ENCODE results near the gene STXBP6. TPM values are rescaled to one million over a fixed set of nuclear protein-coding genes. Genes with fewer than 3 reads are reported as not detected.
"Not testable (repeated sequence)": the region's sequence is repeated elsewhere in the genome, so short reads cannot be mapped to it uniquely, and the experiment has no call there.

The STXBP6 gene
- total RNA-seq, 4 donors from 2014 or later, result 44.1 to 120 (median 67.4) TPM

DNA sequence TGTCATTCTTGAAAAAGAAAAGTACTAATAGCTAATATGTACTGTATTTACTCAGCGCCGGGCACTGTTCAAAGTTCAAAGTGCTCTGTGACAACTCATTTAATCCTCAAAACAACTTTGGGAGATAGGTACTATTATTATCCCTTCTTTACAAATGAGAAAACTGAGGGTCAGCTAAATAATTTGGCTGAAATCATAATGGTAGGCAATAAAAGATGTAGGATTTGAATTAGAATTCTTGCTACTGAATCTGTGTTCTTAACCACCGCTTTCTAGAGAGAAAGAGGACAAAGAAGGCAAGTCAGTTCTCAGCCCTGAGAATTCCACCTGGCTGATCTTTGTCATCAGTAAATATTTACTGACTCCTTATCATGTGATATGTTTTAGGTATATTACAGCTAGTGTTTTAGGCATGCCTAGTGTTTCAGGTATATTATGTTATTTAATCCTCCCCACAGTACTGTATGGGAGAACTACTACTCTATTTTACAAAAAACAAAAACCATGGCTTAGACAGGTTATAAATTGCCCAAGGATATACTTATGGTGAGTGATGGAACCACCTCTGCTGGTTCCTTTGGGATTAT is 210.2 kb downstream of the STXBP6 start:
- 99% methylated on average over 3 of the region's 3 CpGs for WGBS, 2 donors
- TF ChIP-seq, protein P1, sequence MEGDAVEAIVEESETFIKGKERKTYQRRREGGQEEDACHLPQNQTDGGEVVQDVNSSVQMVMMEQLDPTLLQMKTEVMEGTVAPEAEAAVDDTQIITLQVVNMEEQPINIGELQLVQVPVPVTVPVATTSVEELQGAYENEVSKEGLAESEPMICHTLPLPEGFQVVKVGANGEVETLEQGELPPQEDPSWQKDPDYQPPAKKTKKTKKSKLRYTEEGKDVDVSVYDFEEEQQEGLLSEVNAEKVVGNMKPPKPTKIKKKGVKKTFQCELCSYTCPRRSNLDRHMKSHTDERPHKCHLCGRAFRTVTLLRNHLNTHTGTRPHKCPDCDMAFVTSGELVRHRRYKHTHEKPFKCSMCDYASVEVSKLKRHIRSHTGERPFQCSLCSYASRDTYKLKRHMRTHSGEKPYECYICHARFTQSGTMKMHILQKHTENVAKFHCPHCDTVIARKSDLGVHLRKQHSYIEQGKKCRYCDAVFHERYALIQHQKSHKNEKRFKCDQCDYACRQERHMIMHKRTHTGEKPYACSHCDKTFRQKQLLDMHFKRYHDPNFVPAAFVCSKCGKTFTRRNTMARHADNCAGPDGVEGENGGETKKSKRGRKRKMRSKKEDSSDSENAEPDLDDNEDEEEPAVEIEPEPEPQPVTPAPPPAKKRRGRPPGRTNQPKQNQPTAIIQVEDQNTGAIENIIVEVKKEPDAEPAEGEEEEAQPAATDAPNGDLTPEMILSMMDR (IDR thresholded peaks at IDR 0.05), result no peak
- no peak for DNase-seq

GRCh38 chr14:24838945-24839616 is 210.9 kb downstream of the STXBP6 start:
- WGBS, 2 donors, result 54 to 57% methylated on average over 4 of the region's 4 CpGs
- DNase-seq, result peak; percentile 32 to 34
- peaks cover 0 to 5% of the 10 kb centered on the region in 2 donors for H3K4me1 ChIP-seq
- no peak overlapping the region for H3K4me3 ChIP-seq (replicated peaks in 1 of 3)
- H3K36me3 ChIP-seq, result no peaks in the 10 kb centered on the region
- no peaks in the 10 kb centered on the region for H3K9me3 ChIP-seq
- H3K27me3 ChIP-seq, result no peaks in the 10 kb centered on the region
- no peak for TF ChIP-seq POLR2A (IDR thresholded peaks at IDR 0.05)
- TF ChIP-seq, protein P1 (IDR thresholded peaks at IDR 0.05), result no peak
- intact Hi-C loops (cut with DNase I), result no loop called here
- H3K27ac ChIP-seq, result no peak overlapping the region

More for the DNA sequence above, 210.2 kb downstream of the STXBP6 start:
- H3K4me3 ChIP-seq (replicated peaks in 1 of 3), result no peak overlapping the region
- no peaks in the 10 kb centered on the region for H3K36me3 ChIP-seq
- H3K27me3 ChIP-seq, result no peaks in the 10 kb centered on the region
- intact Hi-C loops (cut with DNase I), result no loop called here
- H3K4me1 ChIP-seq, result peaks cover 0 to 2% of the 10 kb centered on the region in 2 donors
- H3K9me3 ChIP-seq, result no peaks in the 10 kb centered on the region
- H3K27ac ChIP-seq, result no peak overlapping the region

DNA sequence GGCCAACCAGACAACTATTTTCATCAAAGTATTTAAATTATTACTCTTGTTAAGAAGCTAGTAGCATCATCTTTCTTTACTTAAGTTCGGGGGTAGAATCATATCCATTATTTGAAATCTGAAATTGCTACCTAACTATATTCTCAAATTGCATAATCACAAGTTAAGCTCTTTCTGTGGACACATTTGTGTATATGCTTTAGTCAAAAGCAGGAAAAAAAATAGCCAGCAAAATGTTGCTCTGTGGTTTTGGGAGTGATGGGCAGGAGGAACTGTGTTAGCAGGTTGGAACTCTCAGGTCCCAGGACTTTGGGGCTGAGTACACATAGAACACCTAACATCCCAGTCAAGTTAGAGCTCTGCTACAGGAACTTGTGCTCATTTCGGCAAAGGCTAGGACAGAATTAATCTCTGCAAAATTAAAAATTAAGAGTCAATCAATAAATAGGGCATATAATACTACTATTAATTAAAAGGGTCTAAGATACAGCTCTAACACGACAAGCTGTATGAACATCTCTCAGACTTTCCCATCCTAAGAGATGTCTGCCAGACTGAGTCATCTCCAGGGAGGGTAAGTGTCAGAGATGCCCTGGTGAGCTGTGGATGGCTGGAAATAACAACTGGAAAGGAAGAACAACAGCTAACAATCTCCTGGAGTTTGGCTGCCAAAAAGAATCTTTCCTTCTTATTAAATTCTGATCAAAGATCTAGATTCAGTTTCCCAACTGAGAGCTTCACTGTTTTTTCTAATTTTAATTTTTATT is 212.5 kb downstream of the STXBP6 start:
- no peak for DNase-seq
- H3K27ac ChIP-seq, result no peak overlapping the region
- intact Hi-C loops (cut with DNase I), result no loop called here
- no peaks in the 10 kb centered on the region for H3K9me3 ChIP-seq
- 94 to 95% methylated on average over 3 of the region's 3 CpGs for WGBS, 2 donors
- peaks cover 0 to 5% of the 10 kb centered on the region in 2 donors for H3K4me1 ChIP-seq
- no peak overlapping the region for H3K4me3 ChIP-seq (replicated peaks in 1 of 3)
- TF ChIP-seq, protein P1 (IDR thresholded peaks at IDR 0.05), result no peak
- no peak for TF ChIP-seq POLR2A (IDR thresholded peaks at IDR 0.05)
- H3K36me3 ChIP-seq, result no peaks in the 10 kb centered on the region
- no peaks in the 10 kb centered on the region for H3K27me3 ChIP-seq

DNA sequence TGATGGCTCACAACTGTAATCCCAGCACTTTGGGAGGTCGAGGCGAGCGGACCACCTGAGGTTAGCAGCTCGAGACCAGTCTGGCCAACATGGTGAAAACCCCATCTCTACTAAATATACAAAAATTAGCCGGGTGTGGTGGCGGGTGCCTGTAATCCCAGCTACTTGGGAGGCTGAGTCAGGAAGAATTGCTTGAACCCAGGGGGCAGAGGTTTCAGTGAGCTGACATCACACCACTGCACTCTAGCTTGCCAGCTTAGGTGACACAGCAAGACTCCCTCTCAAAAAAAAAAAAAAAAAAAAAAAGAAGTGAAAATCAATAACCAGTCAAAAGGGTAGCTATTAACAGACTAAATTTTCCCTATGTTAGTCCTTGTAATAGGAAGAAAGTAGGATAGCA is 213.6 kb downstream of the STXBP6 start:
- H3K9me3 ChIP-seq; intact Hi-C loops (cut with DNase I); DNase-seq; H3K27me3 ChIP-seq; H3K4me3 ChIP-seq (replicated peaks in 1 of 3); H3K4me1 ChIP-seq; H3K27ac ChIP-seq; H3K36me3 ChIP-seq: not testable (repeated sequence)
- WGBS, 2 donors, result 81 to 90% methylated on average over 6 of the region's 6 CpGs

DNA sequence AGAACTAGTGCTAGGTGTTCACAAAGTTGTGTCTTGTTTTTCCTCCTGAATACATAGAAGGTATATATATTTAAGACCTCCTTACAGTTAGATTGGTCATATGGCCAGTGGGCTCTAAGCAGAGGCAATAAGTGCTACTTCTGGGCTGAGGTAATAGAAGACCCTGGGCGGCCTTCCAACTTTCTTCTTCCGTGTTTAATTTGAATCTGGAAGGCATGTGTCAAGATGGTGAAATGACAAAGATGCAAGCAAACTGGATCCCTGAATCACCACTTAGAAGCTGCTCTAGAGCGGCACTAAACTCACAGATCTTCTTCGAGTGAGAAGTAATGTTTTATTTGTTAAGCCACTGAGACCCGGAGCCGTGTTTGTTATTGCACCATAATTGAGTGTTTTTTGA is 215.0 kb downstream of the STXBP6 start:
- WGBS, 2 donors, result 40 to 43% methylated on average over 6 of the region's 6 CpGs
- TF ChIP-seq, protein P1 (IDR thresholded peaks at IDR 0.05), result no peak
- no peak for TF ChIP-seq POLR2A (IDR thresholded peaks at IDR 0.05)
- no peaks in the 10 kb centered on the region for H3K9me3 ChIP-seq
- peak; percentile 70 to 74 for DNase-seq
- no peaks in the 10 kb centered on the region for H3K36me3 ChIP-seq
- peak overlapping the region in 1 of 3 donors; percentile 38 for H3K27ac ChIP-seq
- H3K4me1 ChIP-seq, result peaks cover 0 to 5% of the 10 kb centered on the region in 2 donors
- intact Hi-C loops (cut with DNase I), result no loop called here
- no peaks in the 10 kb centered on the region for H3K27me3 ChIP-seq
- H3K4me3 ChIP-seq (replicated peaks in 1 of 3), result no peak overlapping the region
